Hematopoietic multipotent progenitor cell treated with erythropoietin and hydrocortisone succinate and interleukin-3 and kit ligand, for 17 days (in vitro differentiated cells): ENCODE results near the gene GNAI3.

Experiments used
- DNase-seq: peaks from one replicate; pipeline ENCODE4 v3.0.0-alpha.2; 2015; ENCODE audit warnings: low spot score

Gene GNAI3

GRCh38 chr1:109624201-109625010 lies 76.0 kb downstream of the GNAI3 start:
- no peak for DNase-seq

GRCh38 chr1:109625176-109625575 lies 76.8 kb downstream of the GNAI3 start:
- DNase-seq: no peak

- DNase-seq: no peak
Observed at GRCh38 chr1:109625601-109626560, 77.5 kb downstream of the GNAI3 start.

- DNase-seq: no peak
Observed at GRCh38 chr1:109626682-109627408, 78.4 kb downstream of the GNAI3 start.

- DNase-seq: no peak
Observed at GRCh38 chr1:109627692-109628399, 79.4 kb downstream of the GNAI3 start.

GRCh38 chr1:109628540-109629321 lies 80.3 kb downstream of the GNAI3 start:
- DNase-seq: no peak

GRCh38 chr1:109629372-109630030 lies 81.1 kb downstream of the GNAI3 start:
- DNase-seq: no peak

- DNase-seq: peak; percentile 44
Observed at GRCh38 chr1:109630081-109630897, 81.9 kb downstream of the GNAI3 start.

GRCh38 chr1:109630898-109631512 lies 82.6 kb downstream of the GNAI3 start:
- DNase-seq: no peak

- no peak for DNase-seq
Observed at GRCh38 chr1:109631513-109632505, 83.4 kb downstream of the GNAI3 start.

GRCh38 chr1:109632671-109633346 lies 84.4 kb downstream of the GNAI3 start:
- no peak for DNase-seq

GRCh38 chr1:109634292-109634691 lies 85.9 kb downstream of the GNAI3 start:
- DNase-seq: no peak

GRCh38 chr1:109634771-109635750 lies 86.6 kb downstream of the GNAI3 start:
- no peak for DNase-seq

GRCh38 chr1:109635862-109636200 lies 87.4 kb downstream of the GNAI3 start:
- DNase-seq: no peak

- DNase-seq: no peak
Observed at GRCh38 chr1:109636201-109636952, 88.0 kb downstream of the GNAI3 start.
